GM12891 (cell line): ENCODE data around the gene CDK5R1.

Experiments
- DNase-seq: peaks from one replicate; pipeline ENCODE4 v3.0.0; 2011; ENCODE audit warnings: low spot score; ENCODE audit not compliant: insufficient read length
- FAIRE-seq: peaks from 2 replicates; lab custom pipeline; 2011; peaks lifted over from hg19 to GRCh38; lab: Jason Lieb, UNC
- PAX5 ChIP-seq: IDR thresholded peaks from 2 replicates; pipeline ENCODE4 v1.6.1; 2011; ENCODE audit warnings: low read length, moderate library complexity, mild to moderate bottlenecking; ENCODE audit not compliant: insufficient read depth, severe bottlenecking
- POLR2A ChIP-seq: IDR thresholded peaks from 2 replicates; pipeline ENCODE4 v1.6.1; 2011; ENCODE audit warnings: low read depth, low read length, control low read depth
- POLR2AphosphoS5 ChIP-seq: IDR thresholded peaks from 2 replicates; pipeline ENCODE4 v1.6.1; 2011; ENCODE audit warnings: low read depth, low read length, control low read depth
- POU2F2 ChIP-seq: IDR thresholded peaks from 2 replicates; pipeline ENCODE4 v1.6.1; 2011; ENCODE audit warnings: low read depth, mild to moderate bottlenecking, control low read depth, low read length, moderate library complexity
- SPI1 ChIP-seq: IDR thresholded peaks from 2 replicates; pipeline ENCODE4 v1.6.1; 2011; ENCODE audit warnings: low read depth, low read length, control low read depth
- TAF1 ChIP-seq: IDR thresholded peaks from 2 replicates; pipeline ENCODE4 v1.6.1; 2011; ENCODE audit warnings: low read depth, low read length, control low read depth

CDK5R1 gene

DNA sequence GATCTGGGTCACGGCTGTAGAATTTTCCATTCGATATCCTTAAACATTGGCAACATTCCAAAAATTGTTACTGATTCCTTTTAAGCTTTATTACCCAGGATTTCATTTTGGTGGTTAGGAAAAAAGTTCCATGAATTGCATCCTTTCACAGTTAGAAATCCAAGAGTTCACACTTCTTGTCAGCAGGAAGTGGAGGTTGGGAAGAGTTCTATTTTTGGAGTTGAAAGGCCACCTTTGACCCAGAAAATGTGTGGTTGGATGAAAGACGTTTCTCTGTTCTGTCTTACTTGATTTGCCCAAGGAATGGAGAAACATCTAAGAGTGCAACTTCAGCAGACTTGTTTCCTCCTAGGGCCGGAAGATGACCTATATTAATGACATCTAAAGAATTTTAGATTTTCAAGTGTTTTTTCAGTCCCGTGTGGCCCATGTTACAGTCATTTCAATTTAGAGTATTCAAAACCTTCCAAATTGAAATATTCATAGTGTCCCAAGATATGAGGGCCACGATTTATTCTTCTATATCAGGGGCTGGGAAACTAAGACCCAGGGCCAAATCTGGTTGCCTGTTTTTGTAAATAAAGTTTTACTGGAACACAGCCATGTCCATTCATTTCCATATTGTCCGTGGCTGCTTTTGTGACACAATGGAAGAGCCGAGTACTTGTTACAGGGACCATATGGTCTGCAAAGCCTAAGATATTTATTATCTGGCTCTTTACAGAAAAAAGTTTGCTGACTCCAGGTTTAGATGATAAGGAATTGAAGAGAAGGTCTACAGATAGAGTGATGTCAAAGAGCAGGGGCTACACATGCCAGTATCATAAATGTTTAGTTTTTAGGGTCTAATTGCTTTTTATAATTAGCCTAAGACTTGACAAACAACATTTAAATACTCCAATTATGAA lies 50.2 kb downstream of the CDK5R1 start:
- DNase-seq: no peak
- peak; percentile 26 for FAIRE-seq
- TF ChIP-seq POLR2AphosphoS5 (no peak), TAF1 (no peak), SPI1 (no peak), POLR2A (no peak), PAX5 (no peak), POU2F2 (no peak)
